ENCODE results near the gene PRR27. TPM values are rescaled to one million over a fixed set of nuclear protein-coding genes. Genes with fewer than 3 reads are reported as not detected.
A peak's percentile ranks its signal among the peaks of the same experiment; 100 is the strongest.

PRR27 gene
- total RNA-seq, 2 donors from 2014 or later = not detected

- H3K4me1 ChIP-seq = no peaks in the 10 kb centered on the region
- no peak overlapping the region for H3K27ac ChIP-seq
- no peaks in the 10 kb centered on the region for H3K36me3 ChIP-seq
- H3K9ac ChIP-seq (ENCODE audit: low read depth in 2 of 2, low read length in 2 of 2) = no peak overlapping the region
- no peaks in the 10 kb centered on the region for H3K9me3 ChIP-seq
- no peak for DNase-seq
- intact Hi-C loops (cut with DNase I) = no loop called here
- TF ChIP-seq, protein P1, sequence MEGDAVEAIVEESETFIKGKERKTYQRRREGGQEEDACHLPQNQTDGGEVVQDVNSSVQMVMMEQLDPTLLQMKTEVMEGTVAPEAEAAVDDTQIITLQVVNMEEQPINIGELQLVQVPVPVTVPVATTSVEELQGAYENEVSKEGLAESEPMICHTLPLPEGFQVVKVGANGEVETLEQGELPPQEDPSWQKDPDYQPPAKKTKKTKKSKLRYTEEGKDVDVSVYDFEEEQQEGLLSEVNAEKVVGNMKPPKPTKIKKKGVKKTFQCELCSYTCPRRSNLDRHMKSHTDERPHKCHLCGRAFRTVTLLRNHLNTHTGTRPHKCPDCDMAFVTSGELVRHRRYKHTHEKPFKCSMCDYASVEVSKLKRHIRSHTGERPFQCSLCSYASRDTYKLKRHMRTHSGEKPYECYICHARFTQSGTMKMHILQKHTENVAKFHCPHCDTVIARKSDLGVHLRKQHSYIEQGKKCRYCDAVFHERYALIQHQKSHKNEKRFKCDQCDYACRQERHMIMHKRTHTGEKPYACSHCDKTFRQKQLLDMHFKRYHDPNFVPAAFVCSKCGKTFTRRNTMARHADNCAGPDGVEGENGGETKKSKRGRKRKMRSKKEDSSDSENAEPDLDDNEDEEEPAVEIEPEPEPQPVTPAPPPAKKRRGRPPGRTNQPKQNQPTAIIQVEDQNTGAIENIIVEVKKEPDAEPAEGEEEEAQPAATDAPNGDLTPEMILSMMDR (IDR thresholded peaks at IDR 0.05) = no peak
- no peak overlapping the region for H3K4me3 ChIP-seq
- no peaks in the 10 kb centered on the region for H3K27me3 ChIP-seq
These were observed 24.1 kb downstream of the PRR27 start for GRCh38 chr4:70178075-70178660.

DNA sequence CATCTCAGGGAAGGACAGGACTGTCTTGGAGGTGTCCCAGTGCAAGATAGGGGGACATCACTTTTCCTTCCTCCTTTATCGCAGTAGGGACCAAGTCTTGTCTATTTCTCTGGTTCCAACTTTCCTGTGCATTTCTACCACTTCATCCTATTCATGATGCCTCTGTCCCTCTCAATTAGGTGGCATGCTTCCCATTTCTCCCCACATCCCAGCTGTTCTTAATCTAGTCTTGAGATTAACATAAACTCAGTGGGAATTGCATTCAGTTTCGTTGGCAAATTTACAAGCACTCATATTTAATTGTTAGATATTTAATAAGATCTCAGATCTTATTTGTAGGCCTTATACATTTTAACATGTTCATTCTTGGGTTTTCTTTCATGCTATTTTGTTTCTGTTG, 25.8 kb downstream of the PRR27 start:
- Histone ChIP-seq H3K4me1 (no peaks in the 10 kb centered on the region), H3K27me3 (no peaks in the 10 kb centered on the region), H3K4me3 (no peak overlapping the region), H3K36me3 (no peaks in the 10 kb centered on the region), H3K27ac (no peak overlapping the region), H3K9me3 (no peaks in the 10 kb centered on the region), H3K9ac (ENCODE audit: low read depth in 2 of 2, low read length in 2 of 2) (no peak overlapping the region)
- TF ChIP-seq, protein P1 (IDR thresholded peaks at IDR 0.05) = no peak
- no peak for DNase-seq
- intact Hi-C loops (cut with DNase I) = loop anchor here (5.0 kb wide), 1 partner anchor 283 kb away; no protein-coding TSS in a partner anchor

- H3K27me3 ChIP-seq = no peaks in the 10 kb centered on the region
- intact Hi-C loops (cut with DNase I) = loop anchor here (5.0 kb wide), 1 partner anchor 285 kb away; no protein-coding TSS in a partner anchor
- TF ChIP-seq, protein P1 (IDR thresholded peaks at IDR 0.05) = no peak
- H3K9me3 ChIP-seq = no peaks in the 10 kb centered on the region
- no peaks in the 10 kb centered on the region for H3K4me1 ChIP-seq
- DNase-seq = no peak
- H3K9ac ChIP-seq (ENCODE audit: low read depth in 2 of 2, low read length in 2 of 2) = no peak overlapping the region
- no peaks in the 10 kb centered on the region for H3K36me3 ChIP-seq
- no peak overlapping the region for H3K27ac ChIP-seq
- H3K4me3 ChIP-seq = no peak overlapping the region
These were observed 27.8 kb downstream of the PRR27 start for GRCh38 chr4:70181864-70182263.

- H3K36me3 ChIP-seq = no peaks in the 10 kb centered on the region
- no peaks in the 10 kb centered on the region for H3K4me1 ChIP-seq
- no peaks in the 10 kb centered on the region for H3K27me3 ChIP-seq
- no peaks in the 10 kb centered on the region for H3K9me3 ChIP-seq
- intact Hi-C loops (cut with DNase I) = loop anchor here (5.0 kb wide), 1 partner anchor 285 kb away; no protein-coding TSS in a partner anchor
- no peak overlapping the region for H3K27ac ChIP-seq
- H3K9ac ChIP-seq (ENCODE audit: low read depth in 2 of 2, low read length in 2 of 2) = no peak overlapping the region
- no peak overlapping the region for H3K4me3 ChIP-seq
- TF ChIP-seq, protein P1 (IDR thresholded peaks at IDR 0.05) = no peak
- DNase-seq = no peak
These were observed 28.6 kb downstream of the PRR27 start for GRCh38 chr4:70182517-70183167.

- Histone ChIP-seq H3K27ac (no peak overlapping the region), H3K4me1 (no peaks in the 10 kb centered on the region), H3K4me3 (no peak overlapping the region), H3K9ac (ENCODE audit: low read depth in 2 of 2, low read length in 2 of 2) (no peak overlapping the region), H3K36me3 (no peaks in the 10 kb centered on the region), H3K9me3 (no peaks in the 10 kb centered on the region), H3K27me3 (no peaks in the 10 kb centered on the region)
- TF ChIP-seq, protein P1 (IDR thresholded peaks at IDR 0.05) = peak; percentile 66
- intact Hi-C loops (cut with DNase I) = loop anchor here (5.0 kb wide), 1 partner anchor 286 kb away; no protein-coding TSS in a partner anchor
- DNase-seq = peak; percentile 27
These were observed 29.3 kb downstream of the PRR27 start for GRCh38 chr4:70183168-70183939.

Data from colonic mucosa (tissue), 4 donors.